IMR-90 (cell line): ENCODE data around the gene SKA2. TPM values are rescaled to one million over a fixed set of nuclear protein-coding genes. Genes with fewer than 3 reads are reported as not detected.

Experiments
- ATAC-seq: fragments of 200-7000 bp; cut with Tn5 transposase; 2 replicates; pipeline ENCODE4 v1.9.1; 2020; ENCODE audit warnings: low read depth, mild to moderate bottlenecking, moderate library complexity
- BruUV-seq: library from RNA; stranded (reverse); fragments of 400-500 nt; replicated peaks from 2 replicates; lab custom pipeline; 2021; lab: Mats Ljungman, UMichigan
- CTCF ChIA-PET: fragments of 300-600 bp; formaldehyde crosslinking; extraction: SDS; loops from one replicate; lab custom pipeline; 2021; ENCODE audit warnings: antibody characterized with exemption; lab: Yijun Ruan, JAX
- POLR2A ChIA-PET: fragments of 300-600 bp; sonication (Branson Sonifier 250); formaldehyde crosslinking; loops from one replicate; lab custom pipeline; 2022; ENCODE audit warnings: antibody characterized with exemption; ENCODE audit not compliant: unreplicated experiment; lab: Charles Lee
- DNase-seq: peaks from one replicate; pipeline ENCODE4 v3.0.0; 2013
- H2AFZ ChIP-seq: replicated peaks from 2 replicates; pipeline ENCODE3; 2013; ENCODE audit warnings: low read length, mild to moderate bottlenecking; ENCODE audit not compliant: poor library complexity
- H2AK5ac ChIP-seq: 2 replicates; pipeline ENCODE4 v1.6.1; 2013; ENCODE audit warnings: low read depth, low read length, inconsistent platforms
- H2AK9ac ChIP-seq: replicated peaks from 2 replicates; pipeline ENCODE3; 2013; ENCODE audit warnings: mild to moderate bottlenecking, low read depth, low read length, moderate library complexity; ENCODE audit not compliant: poor library complexity
- H2BK120ac ChIP-seq: 2 replicates; pipeline ENCODE4 v1.6.1; 2013; ENCODE audit warnings: low read depth, low read length, inconsistent platforms
- H2BK15ac ChIP-seq: 3 replicates; pipeline ENCODE4 v1.6.1; 2013; ENCODE audit warnings: low read depth, low read length, inconsistent platforms
- H2BK20ac ChIP-seq: 2 replicates; pipeline ENCODE4 v1.6.1; 2013; ENCODE audit warnings: low read depth, mild to moderate bottlenecking, inconsistent platforms, low read length, moderate library complexity
- H2BK5ac ChIP-seq: 2 replicates; pipeline ENCODE4 v1.6.1; 2013; ENCODE audit warnings: mild to moderate bottlenecking, low read depth, low read length, inconsistent platforms; ENCODE audit not compliant: poor library complexity, severe bottlenecking
- H3K14ac ChIP-seq: replicated peaks from 2 replicates; pipeline ENCODE4 v1.6.1; 2013; ENCODE audit warnings: low read depth, low read length, inconsistent platforms
- H3K18ac ChIP-seq: 2 replicates; pipeline ENCODE4 v1.6.1; 2013; ENCODE audit warnings: low read depth, low read length, control low read depth
- H3K23ac ChIP-seq: 2 replicates; pipeline ENCODE4 v1.6.1; 2013; ENCODE audit warnings: low read depth, low read length, inconsistent platforms
- H3K27ac ChIP-seq: 2 replicates; pipeline ENCODE4 v1.5.1; 2013; ENCODE audit warnings: mild to moderate bottlenecking, control low read depth, low read length; ENCODE audit not compliant: insufficient read depth
- H3K27me3 ChIP-seq: 2 replicates; pipeline ENCODE4 v1.6.1; 2013; ENCODE audit warnings: low read length; ENCODE audit not compliant: control insufficient read depth, insufficient read depth
- H3K36me3 ChIP-seq: 2 replicates; pipeline ENCODE4 v1.6.1; 2013; ENCODE audit warnings: low read length, mixed read lengths; ENCODE audit not compliant: control insufficient read depth, insufficient read depth
- H3K4ac ChIP-seq: 2 replicates; pipeline ENCODE4 v1.6.1; 2013; ENCODE audit warnings: low read depth, low read length, inconsistent platforms
- H3K4me1 ChIP-seq: 2 replicates; pipeline ENCODE4 v1.6.1; 2013; ENCODE audit warnings: low read length, mixed read lengths; ENCODE audit not compliant: control insufficient read depth, insufficient read depth
- H3K4me2 ChIP-seq: 2 replicates; pipeline ENCODE4 v1.6.1; 2013; ENCODE audit warnings: low read depth, mild to moderate bottlenecking, control low read depth, low read length, moderate library complexity
- H3K4me3 ChIP-seq: 2 replicates; pipeline ENCODE4 v1.5.1; 2013; ENCODE audit warnings: low read depth, mild to moderate bottlenecking, control low read depth, low read length, moderate library complexity; ENCODE audit not compliant: insufficient read depth
- H3K56ac ChIP-seq: 2 replicates; pipeline ENCODE4 v1.6.1; 2013; ENCODE audit warnings: low read length, inconsistent platforms; ENCODE audit not compliant: insufficient read depth; ENCODE audit errors: extremely low read depth
- H3K79me1 ChIP-seq, 2 experiments: 2 replicates each; pipeline ENCODE4 v1.6.1; 2013; ENCODE audit warnings: low read length in 2 of 2, inconsistent platforms in 1 of 2, low read depth in 1 of 2
- H3K9ac ChIP-seq: 2 replicates; pipeline ENCODE4 v1.6.1; 2013; ENCODE audit warnings: low read depth, low read length, control low read depth
- H3K9me1 ChIP-seq: 2 replicates; pipeline ENCODE4 v1.6.1; 2013; ENCODE audit warnings: low read length, inconsistent platforms; ENCODE audit not compliant: insufficient read depth
- H3K9me3 ChIP-seq: 2 replicates; pipeline ENCODE4 v1.6.1; 2013; ENCODE audit warnings: low read length; ENCODE audit not compliant: control insufficient read depth, insufficient read depth
- H4K20me1 ChIP-seq: 2 replicates; pipeline ENCODE4 v1.6.1; 2013; ENCODE audit warnings: low read length, inconsistent platforms; ENCODE audit not compliant: insufficient read depth
- H4K5ac ChIP-seq: 2 replicates; pipeline ENCODE4 v1.6.1; 2013; ENCODE audit warnings: mild to moderate bottlenecking, low read depth, low read length, control low read depth
- H4K8ac ChIP-seq, 2 experiments: 2 replicates each; pipeline ENCODE4 v1.6.1; 2013; ENCODE audit warnings: low read depth in 2 of 2, low read length in 2 of 2, control low read depth in 1 of 2, inconsistent platforms in 1 of 2
- H4K91ac ChIP-seq: 2 replicates; pipeline ENCODE4 v1.6.1; 2013; ENCODE audit warnings: low read depth, low read length, inconsistent platforms; ENCODE audit not compliant: insufficient read depth
- BHLHE40 ChIP-seq: fragments of 150-350 bp; IDR thresholded peaks from 2 replicates; pipeline ENCODE4 v1.6.1; 2016; ENCODE audit warnings: mild to moderate bottlenecking, low read depth, low read length
- CEBPB ChIP-seq: IDR thresholded peaks from 2 replicates; pipeline ENCODE4 v1.6.1; 2012; ENCODE audit warnings: low read depth, low read length, improper control_type of control experiment
- CHD1 ChIP-seq: IDR thresholded peaks from 2 replicates; pipeline ENCODE4 v1.6.1; 2012; ENCODE audit warnings: low read depth, low read length, improper control_type of control experiment
- FOS ChIP-seq: fragments of 150-350 bp; IDR thresholded peaks from 2 replicates; pipeline ENCODE4 v1.6.1; 2016; ENCODE audit warnings: low read depth, low read length
- MAFK ChIP-seq: IDR thresholded peaks from 2 replicates; pipeline ENCODE4 v1.6.1; 2012; ENCODE audit warnings: low read depth, low read length, improper control_type of control experiment
- MAZ ChIP-seq: IDR thresholded peaks from 2 replicates; pipeline ENCODE4 v1.6.1; 2012; ENCODE audit warnings: low read depth, mild to moderate bottlenecking, low read length, improper control_type of control experiment, moderate library complexity, borderline replicate concordance
- MXI1 ChIP-seq: IDR thresholded peaks from 2 replicates; pipeline ENCODE4 v1.6.1; 2012; ENCODE audit warnings: low read depth, mild to moderate bottlenecking, low read length, moderate library complexity, borderline replicate concordance
- NFE2L2 ChIP-seq: fragments of 150-350 bp; IDR thresholded peaks from 2 replicates; pipeline ENCODE4 v1.6.1; 2016; ENCODE audit warnings: low read depth, mild to moderate bottlenecking, low read length
- POLR2A ChIP-seq: IDR thresholded peaks from 2 replicates; pipeline ENCODE4 v1.6.1; 2012; ENCODE audit warnings: mild to moderate bottlenecking, low read depth, low read length
- RAD21 ChIP-seq: IDR thresholded peaks from 2 replicates; pipeline ENCODE4 v1.6.1; 2012; ENCODE audit warnings: low read length, improper control_type of control experiment
- RCOR1 ChIP-seq: IDR thresholded peaks from 2 replicates; pipeline ENCODE4 v1.6.1; 2012; ENCODE audit warnings: mild to moderate bottlenecking, low read length, improper control_type of control experiment; ENCODE audit not compliant: insufficient replicate concordance
- RFX5 ChIP-seq: IDR thresholded peaks from 2 replicates; pipeline ENCODE4 v1.8.0; 2012; ENCODE audit warnings: low read depth, mild to moderate bottlenecking, low read length, moderate library complexity
- USF2 ChIP-seq: fragments of 150-350 bp; IDR thresholded peaks from 2 replicates; pipeline ENCODE4 v1.6.1; 2017; ENCODE audit warnings: mild to moderate bottlenecking, antibody characterized with exemption, low read length, low read depth
- WGBS, 2 experiments: methylation state at CpG; one replicate each; pipeline versions ENCODE4 v1.1.5 to v1.1.7; 2013; ENCODE audit warnings: missing lambda C conversion rate in 2 of 2; ENCODE audit not compliant: insufficient read length in 1 of 2; ENCODE audit errors: extremely low coverage in 2 of 2; 5-methylcytosine and 5-hydroxymethylcytosine counted together
- dilution Hi-C: fragments of 300-500 bp; cut with HindIII; formaldehyde crosslinking; loops from one replicate; pipeline ENCODE4 v1.14.3; 2018; ENCODE audit warnings: low sequenced_read_pairs; ENCODE audit not compliant: unreplicated experiment
- in situ Hi-C: fragments of 300-500 bp; cut with MboI; formaldehyde crosslinking; loops from 3 replicates; pipeline ENCODE4 v1.14.3; 2019; ENCODE audit warnings: low sequenced_read_pairs, inconsistent platforms, mixed read lengths
- intact Hi-C: fragments of 100-400 bp; cut with micrococcal nuclease; formaldehyde crosslinking; loops from 2 replicates; pipeline ENCODE4 v1.10.0; 2022
- polyA plus RNA-seq, 3 experiments: library from polyadenylated mRNA; depleted of rRNA; stranded (reverse); fragments of >200 nt; gene quantifications; 2 replicates each; pipeline ENCODE4 v1.2.3, GENCODE V29; 2012; ENCODE audit warnings: low replicate concordance in 1 of 3
- total RNA-seq: library from RNA; depleted of rRNA; stranded (reverse); fragments of >200 nt; gene quantifications from 2 replicates; pipeline ENCODE4 v1.2.3, GENCODE V29; 2012

SKA2 gene
- total and polyA plus RNA-seq, 2 of the 4 experiments (the other 2 are of a cell fraction) = 30.4 to 38.7 TPM

- intact Hi-C loops = no loop called here
- Histone ChIP-seq H3K56ac (no peak overlapping the region), H3K23ac (no peak overlapping the region), H3K4ac (no peak overlapping the region), H4K91ac (no peak overlapping the region), H3K9ac (no peak overlapping the region), H2BK15ac (no peak overlapping the region), H4K5ac (no peak overlapping the region), H3K9me3 (no peaks in the 10 kb centered on the region), H2AK5ac (no peak overlapping the region), H3K27me3 (no peaks in the 10 kb centered on the region), H2BK20ac (no peak overlapping the region), H2BK120ac (no peak overlapping the region), H4K20me1 (no peaks in the 10 kb centered on the region), H3K4me3 (no peak overlapping the region), H3K4me1 (no peaks in the 10 kb centered on the region), H3K4me2 (no peak overlapping the region), H3K79me1 (peaks cover under 1 to 4% of the 10 kb centered on the region in 2 experiments; a peak in 1 of 4 replicates), H2BK5ac (no peak overlapping the region), H3K14ac (no peak overlapping the region), H4K8ac (no peak overlapping the region), H2AFZ (no peak overlapping the region), H3K18ac (no peak overlapping the region), H3K27ac (no peak overlapping the region), H3K9me1 (peaks cover 3% of the 10 kb centered on the region; the same call in 1 of the 2 replicates), H3K36me3 (peaks cover 10% of the 10 kb centered on the region; the same call in 1 of the 2 replicates), H2AK9ac (no peak overlapping the region)
- ChIA-PET CTCF (no interaction called here), POLR2A (interaction anchor here (1.1 kb wide), 1 partner anchor 13 kb away, joined by 8 read pairs; no protein-coding TSS in a partner anchor)
- TF ChIP-seq USF2 (no peak), MAZ (no peak), MAFK (no peak), CEBPB (no peak), RAD21 (no peak), MXI1 (no peak), RCOR1 (no peak), NFE2L2 (no peak), RFX5 (no peak), CHD1 (no peak), POLR2A (no peak), BHLHE40 (no peak), FOS (no peak)
- ATAC-seq (no peak), DNase-seq (no peak)
- WGBS, 2 experiments = no CpG with 5 or more reads among the region's 1 CpG
- dilution Hi-C loops = no loop called here
- in situ Hi-C loops = no loop called here
- BruUV-seq = no TSS peak
These were observed 85.1 kb downstream of the SKA2 start for GRCh38 chr17:59069856-59070255.
